H9 (cell line): ENCODE measurements around the gene TRMT11. TPM values are rescaled to one million over a fixed set of nuclear protein-coding genes. Genes with fewer than 3 reads are reported as not detected.

Source experiments
- DNase-seq: peaks from one replicate; pipeline ENCODE4 v3.0.0-alpha.2; 2017
- H2AFZ ChIP-seq: one replicate; pipeline ENCODE4 v1.6.1; 2013; ENCODE audit warnings: mild to moderate bottlenecking, low read length, control low read depth, moderate library complexity
- H2AK5ac ChIP-seq: 2 replicates; pipeline ENCODE4 v1.6.1; 2013; ENCODE audit warnings: low read length, control low read depth, mixed read lengths; ENCODE audit not compliant: insufficient read length
- H2BK120ac ChIP-seq: one replicate; pipeline ENCODE4 v1.6.1; 2013; ENCODE audit warnings: low read depth, mild to moderate bottlenecking, low read length, control low read depth, inconsistent platforms; ENCODE audit not compliant: poor library complexity, severe bottlenecking
- H2BK12ac ChIP-seq: 2 replicates; pipeline ENCODE4 v1.6.1; 2013; ENCODE audit warnings: low read length, control low read depth, mixed read lengths, low read depth; ENCODE audit not compliant: insufficient read length
- H2BK15ac ChIP-seq: 2 replicates; pipeline ENCODE4 v1.6.1; 2013; ENCODE audit warnings: low read depth, low read length, control low read depth
- H2BK20ac ChIP-seq: one replicate; pipeline ENCODE4 v1.6.1; 2013; ENCODE audit warnings: low read depth, mild to moderate bottlenecking, low read length, control low read depth, inconsistent platforms; ENCODE audit not compliant: poor library complexity, severe bottlenecking
- H2BK5ac ChIP-seq: 2 replicates; pipeline ENCODE4 v1.6.1; 2013; ENCODE audit warnings: low read length, control low read depth, mixed read lengths; ENCODE audit not compliant: insufficient read length
- H3K14ac ChIP-seq: 2 replicates; pipeline ENCODE4 v1.6.1; 2013; ENCODE audit warnings: low read length, control low read depth; ENCODE audit not compliant: insufficient read depth
- H3K18ac ChIP-seq: 2 replicates; pipeline ENCODE4 v1.6.1; 2013; ENCODE audit warnings: low read depth, mild to moderate bottlenecking, mixed read lengths, low read length, control low read depth; ENCODE audit not compliant: insufficient read length
- H3K23ac ChIP-seq: 2 replicates; pipeline ENCODE4 v1.6.1; 2013; ENCODE audit warnings: low read length, control low read depth, mixed read lengths, low read depth; ENCODE audit not compliant: insufficient read length
- H3K23me2 ChIP-seq: 2 replicates; pipeline ENCODE4 v1.6.1; 2013; ENCODE audit warnings: low read depth, mild to moderate bottlenecking, mixed read lengths, low read length, control low read depth; ENCODE audit not compliant: insufficient read length, poor library complexity, severe bottlenecking
- H3K27ac ChIP-seq: 2 replicates; pipeline ENCODE4 v1.5.1; 2013; ENCODE audit warnings: low read length, control low read depth, mixed read lengths, low read depth; ENCODE audit not compliant: insufficient read length
- H3K27me3 ChIP-seq: 2 replicates; pipeline ENCODE4 v1.6.1; 2013; ENCODE audit warnings: low read length, control low read depth, inconsistent platforms; ENCODE audit not compliant: insufficient read depth
- H3K4ac ChIP-seq: 2 replicates; pipeline ENCODE4 v1.6.1; 2013; ENCODE audit warnings: low read depth, mild to moderate bottlenecking, control low read depth, inconsistent platforms, low read length, moderate library complexity
- H3K4me1 ChIP-seq: 2 replicates; pipeline ENCODE4 v1.6.1; 2013; ENCODE audit warnings: low read length, control low read depth, inconsistent platforms; ENCODE audit not compliant: insufficient read depth
- H3K4me2 ChIP-seq: 2 replicates; pipeline ENCODE4 v1.6.1; 2013; ENCODE audit warnings: low read length, control low read depth, mixed read lengths; ENCODE audit not compliant: insufficient read length, insufficient read depth
- H3K56ac ChIP-seq: 2 replicates; pipeline ENCODE4 v1.6.1; 2013; ENCODE audit warnings: low read depth, mild to moderate bottlenecking, mixed read lengths, low read length, control low read depth; ENCODE audit not compliant: insufficient read length
- H3K79me1 ChIP-seq: 2 replicates; pipeline ENCODE4 v1.6.1; 2013; ENCODE audit warnings: low read depth, mild to moderate bottlenecking, moderate library complexity, low read length, control low read depth, inconsistent platforms; ENCODE audit not compliant: insufficient read depth, poor library complexity, severe bottlenecking
- H3K79me2 ChIP-seq: 2 replicates; pipeline ENCODE4 v1.6.1; 2013; ENCODE audit warnings: low read length, control low read depth, inconsistent platforms; ENCODE audit not compliant: insufficient read depth
- H3K9ac ChIP-seq: 2 replicates; pipeline ENCODE4 v1.6.1; 2013; ENCODE audit warnings: low read length, control low read depth, mixed read lengths; ENCODE audit not compliant: insufficient read length; ENCODE audit errors: extremely low read depth
- H3K9me3 ChIP-seq: one replicate; pipeline ENCODE4 v1.6.1; 2013; ENCODE audit warnings: low read depth, low read length, inconsistent platforms; ENCODE audit not compliant: control insufficient read depth
- H3T11ph ChIP-seq: one replicate; pipeline ENCODE4 v1.6.1; 2013; ENCODE audit warnings: mild to moderate bottlenecking, low read length, control low read depth, inconsistent platforms
- H4K20me1 ChIP-seq: one replicate; pipeline ENCODE4 v1.6.1; 2013; ENCODE audit not compliant: control insufficient read depth, insufficient read length, insufficient read depth
- H4K5ac ChIP-seq: 2 replicates; pipeline ENCODE4 v1.6.1; 2013; ENCODE audit warnings: low read depth, mild to moderate bottlenecking, mixed read lengths, low read length, control low read depth; ENCODE audit not compliant: insufficient read length
- H4K8ac ChIP-seq: replicated peaks from 2 replicates; pipeline ENCODE4 v1.6.1; 2013; ENCODE audit warnings: low read length, control low read depth, mixed read lengths, low read depth; ENCODE audit not compliant: insufficient read length
- H4K91ac ChIP-seq: 2 replicates; pipeline ENCODE4 v1.6.1; 2013; ENCODE audit warnings: low read depth, mild to moderate bottlenecking, moderate library complexity, mixed read lengths, low read length, control low read depth; ENCODE audit not compliant: insufficient read length
- H3K27ac Mint-ChIP-seq, 3 experiments: 2 replicates in 2 of 3; 3 replicates in 1 of 3; pipeline ENCODE4 v1.8.0; 2020 to 2021; ENCODE audit warnings: mixed read lengths in 3 of 3, mild to moderate bottlenecking in 1 of 3, moderate library complexity in 1 of 3
- H3K27me3 Mint-ChIP-seq: 2 replicates; pipeline ENCODE4 v1.8.0; 2021; ENCODE audit warnings: low read depth, mild to moderate bottlenecking, moderate library complexity, mixed read lengths
- H3K36me3 Mint-ChIP-seq, 3 experiments: 2 replicates in 2 of 3; 3 replicates in 1 of 3; pipeline ENCODE4 v1.8.0; 2020 to 2021; ENCODE audit warnings: low read depth in 3 of 3, mixed read lengths in 3 of 3; ENCODE audit not compliant: insufficient read depth in 1 of 3
- H3K4me1 Mint-ChIP-seq, 2 experiments: 2 replicates each; pipeline ENCODE4 v1.8.0; 2020; ENCODE audit warnings: mixed read lengths in 2 of 2
- H3K4me3 Mint-ChIP-seq, 2 experiments: 2 replicates in 1 of 2; 3 replicates in 1 of 2; pipeline ENCODE4 v1.8.0; 2020 to 2021; ENCODE audit warnings: mild to moderate bottlenecking in 2 of 2, mixed read lengths in 2 of 2, moderate library complexity in 1 of 2
- H3K9me3 Mint-ChIP-seq, 2 experiments: 2 replicates in 1 of 2; 3 replicates in 1 of 2; pipeline ENCODE4 v1.8.0; 2020; ENCODE audit warnings: mild to moderate bottlenecking in 2 of 2, mixed read lengths in 2 of 2, moderate library complexity in 1 of 2
- CTCF ChIP-seq: fragments of 200-600 bp; sonication (generic); conservative IDR thresholded peaks from 3 replicates; pipeline ENCODE4 v1.8.0; 2021; ENCODE audit warnings: antibody characterized with exemption, mild to moderate bottlenecking
- WGBS: extraction: QIAGEN DNeasy Blood & Tissue Kit; methylation state at CpG from one replicate; pipeline ENCODE4 v1.1.7; 2013; ENCODE audit warnings: missing lambda C conversion rate, low lambda C conversion rate, mixed read lengths; ENCODE audit not compliant: insufficient read length; ENCODE audit errors: extremely low coverage; 5-methylcytosine and 5-hydroxymethylcytosine counted together
- total RNA-seq: library from RNA; stranded (reverse); gene quantifications from 2 replicates; pipeline ENCODE4 v1.2.1, GENCODE V29; 2021

TRMT11 gene
- total RNA-seq, 1 experiment from 2014 or later = 31.1 TPM

DNA sequence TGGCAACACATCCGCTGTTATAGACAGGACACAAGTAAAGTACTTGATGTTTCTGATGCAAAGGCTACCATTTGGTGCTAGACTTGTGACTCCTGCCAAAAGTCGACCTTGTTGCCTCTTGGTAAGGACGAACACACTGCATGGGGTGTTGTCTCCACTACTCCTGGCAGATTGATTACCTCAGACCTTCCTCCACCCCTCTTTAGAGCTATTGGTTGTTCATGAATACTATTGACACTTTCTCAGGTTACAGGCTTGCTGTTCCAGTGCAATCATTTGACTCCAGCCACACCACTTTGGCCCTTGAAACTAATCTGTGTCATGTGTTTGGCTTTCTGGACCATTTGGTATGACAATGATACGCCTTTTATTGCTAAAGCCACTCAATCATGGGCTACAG, 62.3 kb downstream of the TRMT11 start:
- Histone ChIP-seq H3K79me2 (no peaks in the 10 kb centered on the region), H3K56ac (no peak overlapping the region), H3K23me2 (no peaks in the 10 kb centered on the region), H3K4me2 (no peak overlapping the region), H2AK5ac (no peak overlapping the region), H3K79me1 (no peaks in the 10 kb centered on the region), H4K20me1 (no peaks in the 10 kb centered on the region), H3K27me3 (no peaks in the 10 kb centered on the region), H3K4me1 (no peaks in the 10 kb centered on the region), H2BK15ac (no peak overlapping the region), H3K9ac (no peak overlapping the region), H3K9me3 (no peaks in the 10 kb centered on the region), H4K91ac (no peak overlapping the region), H2AFZ (no peak overlapping the region), H3K18ac (no peak overlapping the region), H3K27ac (no peak overlapping the region), H2BK120ac (no peak overlapping the region), H3T11ph (no peak overlapping the region), H2BK5ac (no peak overlapping the region), H2BK12ac (no peak overlapping the region), H3K14ac (no peak overlapping the region), H3K23ac (no peak overlapping the region), H3K4ac (no peak overlapping the region), H4K8ac (no peak overlapping the region), H4K5ac (no peak overlapping the region), H2BK20ac (no peak overlapping the region)
- Mint-ChIP-seq H3K27me3 (no peaks in the 10 kb centered on the region), H3K9me3 (peaks cover 0 to 3% of the 10 kb centered on the region in 2 experiments; a peak in 1 of 5 replicates), H3K36me3 (peaks cover 11 to 37% (median 30%) of the 10 kb centered on the region in 3 experiments), H3K4me1 (no peaks in the 10 kb centered on the region), H3K4me3 (no peak overlapping the region), H3K27ac (no peak overlapping the region)
- no CpG with 5 or more reads among the region's 4 CpGs for WGBS
- no peak for DNase-seq
- TF ChIP-seq CTCF = no peak
